Middle frontal gyrus (tissue), 1 donor: ENCODE results near the gene PGF.
"Not testable (repeated sequence)": the region's sequence is repeated elsewhere in the genome, so short reads cannot be mapped to it uniquely, and the experiment has no call there.

ENCODE experiments used
- DNase-seq: peaks from one replicate; pipeline ENCODE4 v3.0.0-alpha.2; 2015; ENCODE audit warnings: low spot score; ENCODE audit errors: extremely low spot score

The PGF gene

DNA sequence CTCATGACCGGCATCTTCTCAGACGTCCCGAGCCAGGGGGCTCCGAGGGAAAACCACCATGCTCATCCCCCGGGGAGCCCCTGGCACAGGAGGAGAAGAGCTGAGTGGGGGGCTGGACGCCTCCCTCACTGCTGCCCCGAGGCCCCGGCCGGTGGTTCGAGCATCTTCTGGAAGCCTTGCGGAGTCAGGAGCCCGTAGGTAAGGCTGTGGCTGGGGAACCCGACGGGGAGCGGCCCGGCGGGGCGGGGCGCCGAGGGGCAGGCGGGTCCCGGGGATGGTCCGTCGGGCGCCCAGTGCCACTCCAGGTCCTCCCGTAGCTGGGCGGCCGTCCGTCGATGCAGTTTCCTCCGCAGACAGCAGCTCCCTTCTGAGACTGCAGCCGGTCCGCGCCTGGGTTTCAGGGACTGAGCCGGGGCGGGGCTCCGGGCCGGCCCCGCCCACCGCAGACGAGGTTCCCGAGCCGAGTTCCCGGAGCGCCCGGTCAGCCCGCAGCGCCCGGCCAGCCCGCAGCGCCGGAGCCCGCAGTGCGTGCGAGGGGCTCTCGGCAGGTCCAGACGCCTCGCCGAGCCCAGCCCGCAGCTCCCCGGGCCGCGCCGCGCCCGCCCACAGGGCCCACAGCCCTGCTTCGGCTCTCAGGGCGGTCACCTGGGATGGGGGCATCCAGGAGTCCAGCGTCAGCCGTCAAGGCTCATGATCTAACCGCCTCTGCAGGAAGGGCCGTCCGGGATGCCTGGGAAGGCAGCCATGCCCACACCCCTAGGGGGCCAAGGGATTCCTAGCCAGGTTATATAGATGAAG lies at the start of gene PGF:
PGF (minus strand) TSS at position 369 of the 798 bp plus-strand sequence; CDS start at position 14, 355 bp downstream.
- DNase-seq = no peak

DNA sequence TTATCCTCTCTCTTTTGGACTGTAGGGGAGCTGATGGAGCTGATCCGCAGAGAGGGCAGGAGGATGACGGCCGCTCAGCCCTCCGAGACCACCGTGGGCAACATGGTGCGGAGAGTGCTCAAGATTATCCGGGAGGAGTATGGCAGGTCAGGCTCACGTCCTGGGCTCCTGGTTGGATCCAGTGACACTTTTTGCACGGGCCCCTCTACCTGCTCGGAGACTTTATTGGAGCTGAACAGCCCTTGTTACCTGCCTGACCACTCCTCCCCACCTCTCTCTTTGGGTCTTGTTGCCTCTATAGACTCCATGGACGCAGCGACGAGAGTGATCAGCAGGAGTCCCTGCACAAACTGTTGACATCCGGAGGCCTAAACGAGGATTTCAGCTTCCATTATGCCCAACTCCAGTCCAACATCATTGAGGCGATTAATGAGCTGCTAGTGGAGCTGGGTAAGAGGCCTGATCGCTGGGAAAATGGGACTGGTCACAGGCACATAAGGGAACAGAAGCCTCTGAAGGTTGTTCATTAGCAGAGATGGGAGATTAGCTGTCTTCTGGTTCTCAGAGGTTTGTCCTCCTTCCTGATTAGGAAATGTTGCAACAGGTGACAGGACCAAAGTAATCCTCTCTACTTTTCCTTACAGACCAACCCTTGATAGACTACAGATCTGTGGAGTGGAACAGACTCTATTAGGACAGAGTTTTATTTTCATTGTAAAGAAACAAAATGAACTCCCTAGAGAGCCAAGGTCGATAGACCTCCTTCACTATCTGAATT lies 48.0 kb upstream of the PGF start:
- DNase-seq = no peak

DNA sequence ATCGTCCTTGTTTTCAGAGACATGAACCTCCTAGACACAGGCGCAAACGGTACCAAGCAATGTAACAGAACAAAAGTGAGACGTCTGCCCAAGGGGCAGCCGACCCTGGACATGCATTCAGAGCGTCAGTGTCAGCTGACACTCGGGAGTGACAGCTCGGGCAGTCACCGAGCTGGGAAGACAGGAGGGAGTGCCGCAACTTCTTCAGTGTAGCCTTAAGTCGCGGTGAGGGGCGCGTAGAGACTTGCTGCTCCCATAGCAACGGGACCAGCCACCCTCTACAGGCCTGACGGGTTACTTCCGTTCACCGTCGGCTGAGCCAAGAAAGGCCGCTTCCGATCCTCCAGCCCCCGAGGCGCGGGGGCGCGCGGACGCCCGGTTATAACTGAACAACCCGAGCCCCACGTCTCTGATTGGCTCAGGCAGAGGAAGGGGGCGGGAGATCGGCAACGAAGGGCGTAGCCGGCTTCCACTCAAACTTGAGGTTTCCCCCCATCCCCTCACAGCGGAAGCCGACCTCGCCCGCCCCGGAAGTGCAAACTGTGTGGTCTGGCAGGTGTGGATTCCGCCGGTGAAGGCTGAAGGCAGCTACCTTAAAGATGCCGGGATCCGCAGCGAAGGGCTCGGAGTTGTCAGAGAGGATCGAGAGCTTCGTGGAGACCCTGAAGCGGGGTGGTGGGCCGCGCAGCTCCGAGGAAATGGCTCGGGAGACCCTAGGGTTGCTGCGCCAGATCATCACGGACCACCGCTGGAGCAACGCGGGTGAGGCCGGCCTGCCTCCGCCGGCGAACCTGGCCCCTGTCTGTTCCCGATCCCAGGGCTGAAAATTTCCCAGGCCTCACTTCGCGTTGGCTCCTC lies 47.2 kb upstream of the PGF start, which contains the start of gene EIF2B2:
EIF2B2 (plus strand) TSS at position 530 of the 858 bp plus-strand sequence; CDS start at position 600, 70 bp downstream.
- DNase-seq = peak; percentile 94

DNA sequence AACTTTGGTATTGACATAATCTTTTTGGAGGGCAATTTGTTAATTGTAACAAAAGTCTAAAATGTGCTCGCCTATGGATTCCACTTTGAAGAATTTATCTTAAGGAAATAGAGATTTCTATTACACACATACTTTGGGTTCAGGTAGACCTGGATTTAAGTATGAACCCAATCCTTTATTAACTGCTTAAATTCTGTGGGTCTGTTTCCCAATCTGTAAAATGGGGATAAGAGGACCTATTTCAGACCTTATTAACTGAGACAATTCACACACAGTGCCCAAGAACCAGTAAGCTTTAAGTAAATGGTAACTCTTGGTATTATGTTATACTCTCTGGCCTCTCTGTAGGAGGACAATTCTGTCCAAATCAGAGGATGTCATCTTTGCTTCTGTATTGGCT lies 46.5 kb upstream of the PGF start:
- DNase-seq = no peak

DNA sequence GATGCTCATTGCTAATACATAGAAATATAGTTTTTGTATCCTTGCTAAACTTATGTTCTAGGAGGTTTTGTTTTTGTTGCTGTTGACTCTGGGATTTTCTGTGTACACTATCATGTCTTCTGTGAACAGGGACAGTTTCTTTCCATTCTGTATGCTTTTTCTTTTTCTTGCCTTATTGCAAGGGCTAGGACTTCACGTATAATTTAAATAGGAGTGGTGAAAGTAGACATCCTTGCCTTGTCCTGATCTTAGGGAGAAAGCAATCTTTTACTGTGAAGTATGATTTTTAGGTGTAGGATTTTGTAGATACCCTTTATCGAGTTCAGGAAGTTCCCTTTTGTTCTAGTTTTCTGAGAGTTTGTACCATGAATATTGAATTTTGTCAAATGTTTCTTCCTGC lies 45.9 kb upstream of the PGF start:
- no peak for DNase-seq

DNA sequence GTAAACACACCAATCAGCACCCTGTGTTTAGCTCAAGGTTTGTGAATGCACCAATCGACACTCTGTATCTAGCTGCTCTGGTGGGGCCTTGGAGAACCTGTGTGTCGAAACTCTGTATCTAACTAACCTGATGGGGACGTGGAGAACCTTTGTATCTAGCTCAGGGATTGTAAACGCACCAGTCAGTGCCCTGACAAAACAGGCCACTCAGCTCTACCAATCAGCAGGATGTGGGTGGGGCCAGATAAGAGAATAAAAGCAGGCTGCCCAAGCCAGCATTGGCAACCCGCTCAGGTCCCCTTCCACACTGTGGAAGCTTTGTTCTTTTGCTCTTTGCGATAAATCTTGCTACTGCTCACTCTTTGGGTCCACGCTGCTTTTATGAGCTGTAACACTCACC lies 40.4 kb upstream of the PGF start:
- not testable (repeated sequence) for DNase-seq

DNA sequence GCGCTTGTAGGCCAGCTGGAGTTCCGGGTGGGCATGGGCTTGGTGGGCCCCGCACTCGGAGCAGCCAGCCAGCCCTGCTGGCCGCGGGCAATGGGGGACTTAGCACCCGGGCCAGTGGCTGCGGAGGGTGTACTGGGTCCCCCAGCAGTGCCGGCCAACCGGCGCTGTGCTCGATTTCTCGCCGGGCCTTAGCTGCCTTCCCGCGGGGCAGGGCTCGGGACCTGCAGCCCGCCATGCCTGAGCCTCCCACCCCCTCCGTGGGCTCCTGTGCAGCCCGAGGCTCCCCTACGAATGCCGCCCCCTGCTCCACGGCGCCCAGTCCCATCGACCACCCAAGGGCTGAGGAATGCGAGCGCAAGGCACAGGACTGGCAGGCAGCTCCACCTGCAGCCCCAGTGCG lies 38.8 kb upstream of the PGF start:
- not testable (repeated sequence) for DNase-seq

DNA sequence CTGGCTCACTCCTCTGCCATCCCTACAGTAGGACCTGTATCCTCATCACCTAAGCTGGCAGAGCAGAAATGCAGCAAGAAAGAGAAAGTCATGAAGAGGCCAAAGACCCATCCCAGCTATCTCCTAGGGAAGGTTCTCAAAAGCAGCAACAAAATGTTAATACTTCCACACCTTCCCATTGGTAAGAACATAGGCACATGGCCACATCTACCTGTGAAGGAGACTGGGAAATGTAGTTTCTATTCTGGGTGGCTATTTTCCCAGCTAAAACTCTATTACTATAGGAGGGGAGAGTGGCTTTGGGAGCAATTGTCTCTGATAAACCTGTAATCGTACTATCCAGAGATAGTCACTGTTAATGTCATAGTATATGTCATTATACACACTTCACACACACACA lies 33.6 kb upstream of the PGF start:
- no peak for DNase-seq

DNA sequence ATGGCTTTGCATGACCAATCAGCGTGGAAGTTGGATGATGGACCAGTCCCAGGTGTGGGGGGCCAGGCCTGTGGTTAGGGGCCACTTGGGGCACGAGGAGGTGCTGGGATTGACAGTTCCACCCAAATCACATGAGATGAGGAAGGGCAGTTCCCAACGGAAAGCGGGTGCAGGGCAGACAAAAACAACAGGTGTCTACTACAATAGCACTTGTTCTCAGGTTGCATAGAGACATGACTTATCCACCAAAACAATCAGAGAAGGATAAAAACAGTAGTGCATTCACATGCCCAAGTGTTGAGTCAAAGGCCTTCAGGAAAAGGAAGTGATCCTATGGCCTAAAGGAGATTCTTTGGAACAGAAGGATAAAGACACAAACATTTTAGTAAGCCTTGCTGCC lies 32.7 kb upstream of the PGF start:
- no peak for DNase-seq

DNA sequence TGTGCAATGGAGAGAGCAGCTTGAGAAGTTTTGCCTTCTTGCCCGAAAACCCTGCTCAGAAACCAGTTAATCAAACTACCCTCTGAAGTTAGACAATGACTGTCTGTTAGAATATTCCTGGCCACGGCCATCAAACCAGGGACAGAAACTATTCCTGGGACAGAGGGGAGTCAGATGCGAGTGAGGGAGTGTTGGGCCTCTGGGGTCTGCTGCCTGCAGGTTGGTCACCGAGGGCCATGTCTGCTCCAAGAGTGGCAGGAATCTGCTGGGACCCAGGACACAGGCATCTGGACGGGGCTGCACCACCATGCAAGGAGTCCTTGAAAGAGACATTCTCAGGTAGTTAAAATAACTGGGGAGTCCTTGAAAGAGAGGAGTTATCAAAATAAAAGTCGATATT lies 30.4 kb upstream of the PGF start:
- no peak for DNase-seq

DNA sequence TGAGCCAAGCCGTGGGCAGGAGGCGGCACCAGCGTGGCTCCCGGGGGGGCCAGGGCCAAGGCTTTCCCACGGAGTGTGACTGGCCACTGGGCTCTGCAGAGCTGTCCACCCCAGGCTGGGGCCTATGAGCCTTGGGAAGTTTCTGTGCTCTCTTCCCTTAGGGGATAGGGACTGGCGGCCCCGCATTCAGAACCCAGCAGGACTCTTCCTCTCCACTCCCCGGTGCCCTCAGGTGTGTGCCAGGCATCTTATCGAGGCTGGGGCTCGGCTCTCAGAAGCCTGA lies 29.6 kb upstream of the PGF start:
- DNase-seq = no peak

DNA sequence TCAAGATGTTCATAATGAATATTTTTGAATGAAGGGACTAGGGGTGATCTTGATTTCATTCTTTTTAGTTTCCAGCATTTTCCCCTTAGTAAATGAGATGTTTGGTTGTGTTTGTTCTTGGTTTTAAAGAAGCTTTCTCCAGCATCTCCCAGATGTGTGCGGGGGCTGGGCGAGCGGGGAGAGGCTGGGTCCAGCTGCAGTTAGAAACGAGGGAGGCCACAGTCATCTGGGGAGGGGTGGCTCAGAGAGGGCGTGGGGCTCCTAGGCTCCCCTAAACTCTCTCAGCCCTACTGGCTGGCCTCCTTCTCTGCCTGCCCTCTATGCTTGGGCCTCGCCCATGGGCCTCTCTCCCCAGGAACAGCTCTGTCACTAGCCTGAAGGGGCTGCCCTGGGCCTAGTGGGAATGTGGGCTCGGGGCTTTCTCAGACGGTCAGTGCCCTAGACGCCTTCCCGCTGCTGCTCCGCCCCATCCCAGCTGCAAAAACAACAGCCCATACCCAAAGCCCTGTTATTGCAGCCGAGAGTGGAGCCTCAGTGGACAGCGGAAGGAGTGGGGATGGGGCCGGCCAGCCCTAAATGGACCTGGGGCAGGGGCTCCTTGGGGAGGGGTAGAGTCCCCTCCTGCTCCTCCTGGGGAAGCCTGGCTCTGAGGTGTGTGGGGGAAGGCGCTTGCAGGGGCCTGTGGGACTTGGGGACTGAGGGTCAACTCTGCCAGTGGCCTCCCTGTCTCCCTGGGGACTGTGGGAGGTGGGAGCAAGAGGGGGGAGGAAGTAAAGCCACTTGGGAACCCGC lies 29.0 kb upstream of the PGF start:
- no peak for DNase-seq

DNA sequence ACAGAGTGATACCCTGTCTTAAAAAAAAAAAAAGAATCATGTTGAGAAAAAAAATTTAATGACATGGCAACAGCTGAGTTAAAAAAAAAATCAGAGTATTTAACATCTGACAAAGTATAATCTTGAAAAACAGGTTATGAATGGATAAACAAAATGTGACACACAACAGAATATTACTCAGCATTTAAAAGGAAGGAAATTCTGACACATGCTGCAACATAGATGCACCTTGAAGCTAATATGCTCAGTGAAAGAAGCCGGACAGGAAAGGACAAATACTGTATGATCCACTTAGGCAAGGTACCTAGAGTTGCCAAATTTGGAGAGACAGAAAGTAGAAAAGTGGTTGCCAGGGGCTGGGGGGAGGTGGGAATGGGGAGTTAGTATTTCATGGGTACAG lies 27.9 kb upstream of the PGF start:
- no peak for DNase-seq

DNA sequence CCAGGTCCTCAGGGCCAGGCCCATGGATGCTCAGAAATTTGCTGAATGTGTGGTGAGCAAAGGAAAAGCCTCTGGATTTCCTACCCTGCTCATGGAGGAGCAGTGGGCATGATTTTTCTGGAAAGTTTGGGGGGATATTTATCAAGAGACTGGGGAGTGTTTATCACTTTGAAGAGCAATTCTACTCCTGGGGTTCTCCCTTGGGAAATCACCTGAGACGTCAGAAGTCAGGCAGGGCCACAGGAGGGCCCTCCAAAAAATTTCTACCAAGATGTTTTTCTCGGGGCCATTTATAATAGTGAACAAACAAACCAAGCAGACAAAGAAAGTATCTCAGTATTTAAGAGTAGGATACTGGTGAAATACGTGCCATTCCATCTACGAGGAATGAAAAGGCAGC lies 27.3 kb upstream of the PGF start:
- no peak for DNase-seq

DNA sequence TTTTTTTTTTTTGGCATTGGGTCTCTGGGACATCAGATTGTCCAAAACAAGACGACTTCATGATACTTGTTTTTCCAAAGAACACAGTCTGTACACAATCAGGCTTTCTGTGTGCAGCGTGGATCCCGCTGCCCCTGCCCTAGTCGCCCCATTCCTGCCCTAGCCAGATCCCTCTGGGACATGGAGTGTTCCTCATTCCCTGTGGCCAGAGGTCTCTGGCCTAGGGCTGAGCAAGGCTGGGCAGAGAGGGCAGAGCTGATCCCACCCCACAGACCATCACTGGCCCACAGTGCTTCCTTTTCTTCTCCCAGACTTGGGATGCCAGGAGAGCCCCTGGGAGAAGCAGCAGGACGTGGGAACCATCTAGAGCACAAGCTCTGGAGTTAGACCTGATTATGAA lies 26.4 kb upstream of the PGF start:
- DNase-seq = no peak

DNA sequence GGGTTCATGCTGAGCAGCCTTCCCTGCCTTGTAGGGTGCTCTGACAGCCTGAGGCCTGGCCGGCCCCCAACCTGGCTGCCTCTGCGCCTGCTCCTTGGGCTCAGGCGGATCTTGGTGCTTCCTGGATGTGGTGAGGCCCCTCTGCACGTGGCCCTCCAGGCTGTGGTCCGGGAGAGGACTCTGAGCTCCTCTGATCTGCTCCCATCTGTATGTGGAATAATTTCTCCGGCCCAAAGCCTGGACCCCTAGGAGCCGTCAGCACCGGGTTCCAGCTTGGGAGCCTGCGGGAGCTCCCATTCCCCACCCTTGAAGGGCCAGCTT lies 26.0 kb upstream of the PGF start:
- DNase-seq = no peak

DNA sequence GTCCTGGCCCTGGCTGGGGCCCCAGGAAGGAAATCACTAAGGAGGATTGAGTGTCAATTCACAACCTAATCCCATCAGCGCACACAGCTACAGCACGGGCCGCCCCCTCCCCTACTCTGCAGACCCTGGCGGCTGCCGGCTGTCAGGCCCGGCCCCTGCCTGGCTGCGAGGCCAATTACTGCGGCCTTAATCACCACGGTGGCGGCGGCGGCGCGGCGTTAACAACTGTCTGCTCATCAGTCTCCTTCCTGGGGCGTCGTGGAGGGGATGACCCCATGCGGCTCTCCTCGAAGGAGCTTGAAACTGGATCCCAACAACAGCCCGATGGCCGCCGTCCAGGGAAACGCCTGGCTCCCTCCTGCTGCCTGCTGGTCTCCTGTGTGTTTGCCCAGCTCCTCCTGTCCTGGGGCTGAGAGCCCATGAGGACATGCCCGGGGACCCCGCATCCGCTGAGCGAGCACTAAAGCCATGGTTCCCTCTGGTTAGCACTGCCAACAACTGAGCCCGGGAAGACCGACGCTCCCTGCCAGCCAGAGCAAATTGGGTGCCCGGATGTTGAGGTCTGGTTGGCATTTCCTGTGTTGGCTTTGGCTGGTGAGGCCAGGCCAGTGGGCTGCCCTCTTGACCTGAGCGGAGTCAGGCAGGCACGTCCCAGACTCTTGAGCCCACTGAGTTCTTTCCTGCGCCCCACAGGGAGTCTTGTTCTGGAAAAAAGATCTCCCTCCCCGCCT lies 25.5 kb upstream of the PGF start:
- DNase-seq = no peak

DNA sequence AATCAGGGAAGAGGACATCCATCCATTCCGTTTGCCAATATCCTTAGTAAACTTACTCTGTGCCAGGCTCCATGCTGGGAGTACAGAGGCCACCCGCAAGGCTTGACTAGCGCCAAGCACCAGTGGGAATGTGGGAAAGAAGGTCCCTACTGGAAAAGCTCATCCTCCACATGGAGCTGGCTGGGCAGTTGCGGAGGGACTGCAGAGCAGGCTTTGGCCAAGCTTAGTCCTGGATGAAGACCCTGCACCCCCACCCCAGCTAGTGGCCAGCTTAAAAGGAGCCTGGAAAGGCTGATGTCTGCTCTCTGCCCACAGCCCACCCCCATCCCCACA lies 25.0 kb upstream of the PGF start:
- no peak for DNase-seq

DNA sequence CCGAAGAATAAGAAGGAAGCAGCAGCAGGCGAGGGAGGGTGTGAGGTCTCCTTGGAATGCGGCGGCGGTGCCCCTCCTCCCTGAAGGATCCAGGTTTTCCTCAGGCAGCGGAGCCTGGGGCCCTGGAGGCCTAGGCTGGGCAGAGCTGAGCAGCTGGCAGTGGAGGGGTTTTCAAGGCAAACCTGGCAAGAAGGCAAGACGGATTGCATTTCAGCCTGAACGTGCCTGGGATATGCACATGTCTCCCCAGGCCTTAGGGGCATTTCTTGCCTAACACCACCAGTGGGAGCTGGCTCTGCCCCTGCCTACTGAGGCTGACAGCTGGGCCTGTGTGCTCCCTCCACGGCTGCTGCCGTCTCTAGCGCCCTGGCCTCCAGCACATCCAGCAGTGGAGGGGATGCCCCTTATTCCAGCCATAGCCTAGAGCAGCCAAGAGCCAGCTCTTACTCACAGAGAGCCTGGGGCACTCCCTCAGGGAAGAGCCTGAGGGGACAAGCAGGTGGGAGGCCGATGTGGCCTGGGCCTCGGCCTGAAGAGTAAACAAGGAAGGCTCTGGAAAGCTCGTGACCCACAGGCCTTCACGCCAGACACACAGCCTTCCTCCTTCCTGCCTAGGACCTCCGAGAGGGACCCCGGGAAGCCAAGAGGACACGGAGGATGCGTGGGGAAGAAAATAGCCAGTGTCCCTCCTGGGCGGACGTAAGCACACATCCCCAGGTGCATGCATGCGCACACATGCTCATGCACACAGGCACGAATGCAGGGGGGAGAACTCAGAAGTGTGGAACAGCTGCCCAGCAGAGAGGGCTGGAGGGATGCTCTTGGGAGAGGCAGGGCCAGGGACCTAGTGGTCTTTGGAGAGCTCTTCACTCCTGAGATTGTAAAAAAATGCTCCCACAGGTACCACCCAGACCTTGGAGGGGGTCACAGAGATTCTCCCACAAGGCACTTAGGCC lies 24.3 kb upstream of the PGF start:
- no peak for DNase-seq

DNA sequence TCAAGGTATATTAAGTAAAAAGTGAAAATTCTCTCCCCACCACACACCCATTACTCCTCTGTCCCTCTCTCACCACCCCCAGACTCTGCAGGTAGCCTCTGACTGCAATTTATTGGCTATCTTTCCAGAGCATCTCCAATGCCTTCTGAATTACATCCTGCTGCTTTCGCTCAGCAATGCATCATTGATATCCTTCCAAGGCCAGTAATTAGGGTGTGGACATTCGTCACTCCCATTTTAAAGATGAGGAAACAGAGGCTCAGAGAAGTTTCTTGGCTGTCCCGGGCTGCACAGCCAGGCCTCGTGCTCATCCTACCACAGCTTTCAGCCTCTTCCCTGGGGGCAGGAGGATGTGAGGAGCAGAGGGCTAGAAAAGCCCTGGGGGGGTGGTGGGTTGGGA lies 23.6 kb upstream of the PGF start:
- DNase-seq = no peak
